MCF 10A (cell line): Measurements from ENCODE around the gene CXorf66. TPM values are rescaled to one million over a fixed set of nuclear protein-coding genes. Genes with fewer than 3 reads are reported as not detected.

Source experiments
- BruUV-seq: library from RNA; stranded (reverse); fragments of 400-500 nt; replicated peaks from 2 replicates; lab custom pipeline; 2021; lab: Mats Ljungman, UMichigan
- CTCF ChIA-PET: fragments of 300-600 bp; sonication (Branson Sonifier 250); formaldehyde crosslinking; extraction: SDS; loops from one replicate; lab custom pipeline; 2021; ENCODE audit warnings: antibody characterized with exemption, inconsistent platforms; lab: Yijun Ruan, JAX
- POLR2A ChIA-PET: fragments of 300-600, 350-650 bp; sonication (Branson Sonifier 250); formaldehyde crosslinking; extraction: SDS; loops from one replicate; lab custom pipeline; 2020; ENCODE audit warnings: antibody characterized with exemption, inconsistent platforms; lab: Yijun Ruan, JAX
- DNase-seq: peaks from one replicate; pipeline ENCODE4 v3.0.0-alpha.2; 2018; ENCODE audit not compliant: unreplicated experiment
- H3K27ac Mint-ChIP-seq: one replicate; pipeline ENCODE4 v1.8.0; 2022; ENCODE audit warnings: mild to moderate bottlenecking, low read depth, mixed read lengths; ENCODE audit not compliant: unreplicated experiment
- H3K27me3 Mint-ChIP-seq: one replicate; pipeline ENCODE4 v1.8.0; 2022; ENCODE audit warnings: mixed read lengths; ENCODE audit not compliant: insufficient read depth, unreplicated experiment
- H3K36me3 Mint-ChIP-seq: one replicate; pipeline ENCODE4 v1.8.0; 2022; ENCODE audit warnings: mild to moderate bottlenecking, moderate library complexity, mixed read lengths; ENCODE audit not compliant: insufficient read depth, unreplicated experiment
- H3K4me1 Mint-ChIP-seq: one replicate; pipeline ENCODE4 v1.8.0; 2022; ENCODE audit warnings: mixed read lengths; ENCODE audit not compliant: insufficient read depth, unreplicated experiment
- H3K4me3 Mint-ChIP-seq: one replicate; pipeline ENCODE4 v1.8.0; 2022; ENCODE audit warnings: mild to moderate bottlenecking, moderate library complexity, mixed read lengths; ENCODE audit not compliant: unreplicated experiment
- H3K9me3 Mint-ChIP-seq: one replicate; pipeline ENCODE4 v1.8.0; 2022; ENCODE audit warnings: mixed read lengths; ENCODE audit not compliant: unreplicated experiment
- CTCF ChIP-seq: fragments of 200-600 bp; IDR thresholded peaks from one replicate; pipeline ENCODE4 v1.8.0; 2022; ENCODE audit warnings: antibody characterized with exemption, mild to moderate bottlenecking; ENCODE audit not compliant: unreplicated experiment
- intact Hi-C: fragments of 100-400 bp; cut with micrococcal nuclease; formaldehyde crosslinking; loops from 2 replicates; pipeline ENCODE4 v1.14.1; 2022
- total RNA-seq: library from RNA; stranded (reverse); gene quantifications from 2 replicates; pipeline ENCODE4 v1.2.3, GENCODE V29; 2022

Gene CXorf66
- total RNA-seq, 1 experiment from 2014 or later: not detected

GRCh38 chrX:139920316-139920715, 45.0 kb downstream of the CXorf66 start:
- H3K4me3 Mint-ChIP-seq: no peak overlapping the region
- no TSS peak for BruUV-seq
- intact Hi-C loops: no loop called here
- no peaks in the 10 kb centered on the region for H3K9me3 Mint-ChIP-seq
- no peak for DNase-seq
- no peaks in the 10 kb centered on the region for H3K4me1 Mint-ChIP-seq
- H3K27ac Mint-ChIP-seq: no peak overlapping the region
- POLR2A ChIA-PET: no interaction called here
- CTCF ChIA-PET: no interaction called here
- no peak for TF ChIP-seq CTCF
- no peaks in the 10 kb centered on the region for H3K27me3 Mint-ChIP-seq
- H3K36me3 Mint-ChIP-seq: no peaks in the 10 kb centered on the region

GRCh38 chrX:139914421-139914820, 50.9 kb downstream of the CXorf66 start:
- no peak for TF ChIP-seq CTCF
- Mint-ChIP-seq H3K36me3 (no peaks in the 10 kb centered on the region), H3K9me3 (peaks cover 6% of the 10 kb centered on the region), H3K4me1 (no peaks in the 10 kb centered on the region), H3K4me3 (no peak overlapping the region), H3K27me3 (no peaks in the 10 kb centered on the region), H3K27ac (no peak overlapping the region)
- POLR2A ChIA-PET: interaction anchor here (1.0 to 1.3 kb wide), 3 partner anchors 13 to 18 kb away, joined by 3 read pairs; partner anchors contain the start of gene ATP11C
- BruUV-seq: no TSS peak
- CTCF ChIA-PET: no interaction called here
- intact Hi-C loops: no loop called here
- no peak for DNase-seq

- no TSS peak for BruUV-seq
- no peaks in the 10 kb centered on the region for H3K4me1 Mint-ChIP-seq
- POLR2A ChIA-PET: no interaction called here
- no peak overlapping the region for H3K4me3 Mint-ChIP-seq
- no peak for TF ChIP-seq CTCF
- no peak for DNase-seq
- H3K27me3 Mint-ChIP-seq: no peaks in the 10 kb centered on the region
- no peak overlapping the region for H3K27ac Mint-ChIP-seq
- H3K36me3 Mint-ChIP-seq: no peaks in the 10 kb centered on the region
- CTCF ChIA-PET: no interaction called here
- intact Hi-C loops: no loop called here
- peaks cover 6% of the 10 kb centered on the region for H3K9me3 Mint-ChIP-seq
Observed at GRCh38 chrX:139909712-139910111, 55.6 kb downstream of the CXorf66 start.

GRCh38 chrX:139907078-139907477, 58.2 kb downstream of the CXorf66 start:
- ChIA-PET CTCF (no interaction called here), POLR2A (no interaction called here)
- no peak for TF ChIP-seq CTCF
- H3K27me3 Mint-ChIP-seq: no peaks in the 10 kb centered on the region
- H3K4me1 Mint-ChIP-seq: no peaks in the 10 kb centered on the region
- H3K27ac Mint-ChIP-seq: no peak overlapping the region
- intact Hi-C loops: no loop called here
- no peak overlapping the region for H3K4me3 Mint-ChIP-seq
- no peaks in the 10 kb centered on the region for H3K9me3 Mint-ChIP-seq
- no peak for DNase-seq
- BruUV-seq: no TSS peak
- H3K36me3 Mint-ChIP-seq: no peaks in the 10 kb centered on the region
